ENCODE results near the gene BUD31.

BUD31 gene

GRCh38 chr7:99457050-99457649 is 48.4 kb downstream of the BUD31 start:
- TF ChIP-seq FOXK2 (IDR thresholded peaks at IDR 0.05) (no peak), ARNT (IDR thresholded peaks at IDR 0.05) (no peak), L3MBTL2 (conservative IDR thresholded peaks at IDR 0.05) (no peak), HDGF (IDR thresholded peaks at IDR 0.05; ENCODE audit: borderline replicate concordance) (no peak), TARDBP (IDR thresholded peaks at IDR 0.05) (no peak), FOXM1 (IDR thresholded peaks at IDR 0.05; ENCODE audit: borderline replicate concordance) (no peak), SUZ12 (IDR thresholded peaks at IDR 0.05) (no peak), FOXA1 (IDR thresholded peaks at IDR 0.05) (no peak), SP1 (IDR thresholded peaks at IDR 0.05) (no peak), ELF4 (IDR thresholded peaks at IDR 0.05) (no peak)
- POLR2A ChIA-PET = interaction anchor here (2.2 kb wide), 1 partner anchor 8 kb away, joined by 10 read pairs; the partner anchor contains the start of gene ATP5MF
- CTCF ChIA-PET = no interaction called here
- DNase-seq (ENCODE audit: extremely low spot score) = no peak

- TF ChIP-seq FOXM1 (IDR thresholded peaks at IDR 0.05; ENCODE audit: borderline replicate concordance) = no peak
- TF ChIP-seq CTBP1 (IDR thresholded peaks at IDR 0.05; ENCODE audit: borderline replicate concordance) = no peak
- TF ChIP-seq ARNT (IDR thresholded peaks at IDR 0.05) = no peak
- TF ChIP-seq LEF1 (IDR thresholded peaks at IDR 0.05; ENCODE audit: borderline replicate concordance) = no peak
- no peak for TF ChIP-seq HDGF (IDR thresholded peaks at IDR 0.05; ENCODE audit: borderline replicate concordance)
- no peak for TF ChIP-seq NFRKB (IDR thresholded peaks at IDR 0.05)
- no peak for TF ChIP-seq SUZ12 (IDR thresholded peaks at IDR 0.05)
- no peak for TF ChIP-seq PKNOX1 (IDR thresholded peaks at IDR 0.05)
- TF ChIP-seq ZNF384 (IDR thresholded peaks at IDR 0.05) = no peak
- no peak for TF ChIP-seq ELF4 (IDR thresholded peaks at IDR 0.05)
- no peak for TF ChIP-seq FOXK2 (IDR thresholded peaks at IDR 0.05)
- TF ChIP-seq BHLHE40 (IDR thresholded peaks at IDR 0.05; ENCODE audit: borderline replicate concordance) = no peak
- TF ChIP-seq FOXA1 (IDR thresholded peaks at IDR 0.05) = no peak
- no peak for TF ChIP-seq L3MBTL2 (conservative IDR thresholded peaks at IDR 0.05)
- TF ChIP-seq SP1 (IDR thresholded peaks at IDR 0.05) = no peak
- no peak for TF ChIP-seq TARDBP (IDR thresholded peaks at IDR 0.05)
- no peak for DNase-seq (ENCODE audit: extremely low spot score)
- CTCF ChIA-PET = no interaction called here
- POLR2A ChIA-PET = no interaction called here
These were observed 49.1 kb downstream of the BUD31 start for GRCh38 chr7:99457650-99458493.

- peak; percentile 46 for DNase-seq (ENCODE audit: extremely low spot score)
- ChIA-PET CTCF (interaction anchor here (0.6 kb wide), 2 partner anchors 26 to 150 kb away, joined by 3 to 4 read pairs; no protein-coding TSS in a partner anchor), POLR2A (no interaction called here)
- TF ChIP-seq SP1 (IDR thresholded peaks at IDR 0.05) (no peak), FOXA1 (IDR thresholded peaks at IDR 0.05) (no peak), FOXK2 (IDR thresholded peaks at IDR 0.05) (no peak), SUZ12 (IDR thresholded peaks at IDR 0.05) (no peak), LEF1 (IDR thresholded peaks at IDR 0.05; ENCODE audit: borderline replicate concordance) (no peak), ARNT (IDR thresholded peaks at IDR 0.05) (no peak), HDGF (IDR thresholded peaks at IDR 0.05; ENCODE audit: borderline replicate concordance) (no peak), CTBP1 (IDR thresholded peaks at IDR 0.05; ENCODE audit: borderline replicate concordance) (no peak), NFRKB (IDR thresholded peaks at IDR 0.05) (no peak), ZNF384 (IDR thresholded peaks at IDR 0.05) (no peak), BHLHE40 (IDR thresholded peaks at IDR 0.05; ENCODE audit: borderline replicate concordance) (no peak), PKNOX1 (IDR thresholded peaks at IDR 0.05) (no peak), FOXM1 (IDR thresholded peaks at IDR 0.05; ENCODE audit: borderline replicate concordance) (no peak), L3MBTL2 (conservative IDR thresholded peaks at IDR 0.05) (no peak), TARDBP (IDR thresholded peaks at IDR 0.05) (no peak), ELF4 (IDR thresholded peaks at IDR 0.05) (no peak)
These were observed 50.3 kb downstream of the BUD31 start for GRCh38 chr7:99459087-99459486.

- no peak for DNase-seq (ENCODE audit: extremely low spot score)
- POLR2A ChIA-PET = interaction anchor here (1.4 kb wide), 1 partner anchor 22 kb away, joined by 4 read pairs; the partner anchor contains the start of genes CPSF4 and PTCD1
- CTCF ChIA-PET = interaction anchor here (0.5 kb wide), 1 partner anchor 204 kb away, joined by 3 read pairs; no protein-coding TSS in a partner anchor
- no peak for TF ChIP-seq SP1 (IDR thresholded peaks at IDR 0.05)
- TF ChIP-seq LEF1 (IDR thresholded peaks at IDR 0.05; ENCODE audit: borderline replicate concordance) = no peak
- no peak for TF ChIP-seq FOXM1 (IDR thresholded peaks at IDR 0.05; ENCODE audit: borderline replicate concordance)
- TF ChIP-seq ARNT (IDR thresholded peaks at IDR 0.05) = no peak
- TF ChIP-seq FOXK2 (IDR thresholded peaks at IDR 0.05) = no peak
- TF ChIP-seq NFRKB (IDR thresholded peaks at IDR 0.05) = no peak
- no peak for TF ChIP-seq CTBP1 (IDR thresholded peaks at IDR 0.05; ENCODE audit: borderline replicate concordance)
- TF ChIP-seq HDGF (IDR thresholded peaks at IDR 0.05; ENCODE audit: borderline replicate concordance) = no peak
- no peak for TF ChIP-seq BHLHE40 (IDR thresholded peaks at IDR 0.05; ENCODE audit: borderline replicate concordance)
- no peak for TF ChIP-seq L3MBTL2 (conservative IDR thresholded peaks at IDR 0.05)
- TF ChIP-seq SUZ12 (IDR thresholded peaks at IDR 0.05) = no peak
- TF ChIP-seq ELF4 (IDR thresholded peaks at IDR 0.05) = no peak
- no peak for TF ChIP-seq FOXA1 (IDR thresholded peaks at IDR 0.05)
- no peak for TF ChIP-seq ZNF384 (IDR thresholded peaks at IDR 0.05)
- no peak for TF ChIP-seq TARDBP (IDR thresholded peaks at IDR 0.05)
- no peak for TF ChIP-seq PKNOX1 (IDR thresholded peaks at IDR 0.05)
These were observed 51.9 kb downstream of the BUD31 start for GRCh38 chr7:99460651-99461050.

GRCh38 chr7:99461221-99461620 is 52.5 kb downstream of the BUD31 start:
- no peak for DNase-seq (ENCODE audit: extremely low spot score)
- ChIA-PET POLR2A (interaction anchor here (1.4 kb wide), 1 partner anchor 22 kb away, joined by 4 read pairs; the partner anchor contains the start of genes CPSF4 and PTCD1), CTCF (interaction anchor here (0.5 kb wide), 1 partner anchor 205 kb away, joined by 3 read pairs; no protein-coding TSS in a partner anchor)
- TF ChIP-seq FOXK2 (IDR thresholded peaks at IDR 0.05) = no peak
- TF ChIP-seq SUZ12 (IDR thresholded peaks at IDR 0.05) = no peak
- TF ChIP-seq ZNF384 (IDR thresholded peaks at IDR 0.05) = no peak
- no peak for TF ChIP-seq SP1 (IDR thresholded peaks at IDR 0.05)
- TF ChIP-seq CTBP1 (IDR thresholded peaks at IDR 0.05; ENCODE audit: borderline replicate concordance) = no peak
- no peak for TF ChIP-seq FOXA1 (IDR thresholded peaks at IDR 0.05)
